ES-I3 (cell line): ENCODE measurements around the gene ZC3H18.
"Not testable (repeated sequence)": the region's sequence is repeated elsewhere in the genome, so short reads cannot be mapped to it uniquely, and the experiment has no call there.

Source experiments
- H3K36me3 ChIP-seq: 2 replicates; pipeline ENCODE4 v1.6.1; 2013; ENCODE audit warnings: mild to moderate bottlenecking, low read length, control low read depth, moderate library complexity; ENCODE audit not compliant: insufficient read depth
- H3K4me1 ChIP-seq: 2 replicates; pipeline ENCODE4 v1.6.1; 2013; ENCODE audit warnings: mild to moderate bottlenecking, control low read depth, low read length; ENCODE audit not compliant: insufficient read depth
- H3K9ac ChIP-seq: 2 replicates; pipeline ENCODE4 v1.6.1; 2013; ENCODE audit warnings: low read depth, mild to moderate bottlenecking, low read length, moderate library complexity
- H3K9me3 ChIP-seq: 2 replicates; pipeline ENCODE4 v1.6.1; 2013; ENCODE audit warnings: mild to moderate bottlenecking, low read length, moderate library complexity; ENCODE audit not compliant: control insufficient read depth, insufficient read depth

ZC3H18 gene

DNA sequence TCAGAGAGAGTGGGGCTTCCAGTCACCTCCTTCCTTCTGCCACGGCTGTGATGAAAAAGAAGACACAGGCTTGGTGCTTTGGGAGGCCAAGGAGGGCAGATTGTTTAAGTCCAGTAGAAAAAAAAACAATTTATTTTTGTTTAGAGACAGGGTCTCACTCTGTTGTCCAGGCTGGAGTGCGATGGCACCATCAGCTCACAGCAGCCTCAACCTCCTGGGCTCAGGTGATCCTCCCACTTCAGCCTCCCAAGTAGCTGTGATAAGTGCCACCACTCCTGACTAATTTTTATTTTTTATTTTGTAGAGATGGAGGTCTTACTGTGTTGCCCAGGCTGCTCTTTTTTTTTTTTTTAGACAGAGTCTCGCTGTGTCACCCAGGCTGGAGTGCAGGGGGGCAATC, 95.4 kb downstream of the ZC3H18 start:
- Histone ChIP-seq H3K36me3 (no peaks in the 10 kb centered on the region), H3K9me3 (no peaks in the 10 kb centered on the region), H3K4me1 (no peaks in the 10 kb centered on the region), H3K9ac (no peak overlapping the region)

DNA sequence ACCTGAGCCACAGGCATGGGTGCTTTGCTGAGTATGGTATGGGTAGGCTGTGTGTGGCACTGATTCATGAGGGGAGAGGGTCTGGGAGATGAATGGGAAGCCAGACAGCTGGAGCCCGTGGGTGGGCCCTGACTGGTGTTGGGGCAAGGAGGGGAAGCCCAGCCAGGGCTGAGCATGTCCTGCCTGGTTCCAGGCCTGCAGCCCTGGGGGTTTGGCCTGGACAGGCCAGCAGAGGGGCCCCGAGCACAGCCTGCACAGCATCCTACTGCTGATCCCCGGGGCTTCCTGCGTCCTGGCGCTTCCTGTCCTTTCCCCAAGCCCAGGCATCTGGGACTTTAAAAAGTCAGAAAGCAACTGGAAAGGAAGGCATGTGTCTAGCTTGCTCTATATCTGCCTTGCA, 97.3 kb downstream of the ZC3H18 start:
- Histone ChIP-seq H3K9me3 (no peaks in the 10 kb centered on the region), H3K9ac (no peak overlapping the region), H3K4me1 (no peaks in the 10 kb centered on the region), H3K36me3 (no peaks in the 10 kb centered on the region)

DNA sequence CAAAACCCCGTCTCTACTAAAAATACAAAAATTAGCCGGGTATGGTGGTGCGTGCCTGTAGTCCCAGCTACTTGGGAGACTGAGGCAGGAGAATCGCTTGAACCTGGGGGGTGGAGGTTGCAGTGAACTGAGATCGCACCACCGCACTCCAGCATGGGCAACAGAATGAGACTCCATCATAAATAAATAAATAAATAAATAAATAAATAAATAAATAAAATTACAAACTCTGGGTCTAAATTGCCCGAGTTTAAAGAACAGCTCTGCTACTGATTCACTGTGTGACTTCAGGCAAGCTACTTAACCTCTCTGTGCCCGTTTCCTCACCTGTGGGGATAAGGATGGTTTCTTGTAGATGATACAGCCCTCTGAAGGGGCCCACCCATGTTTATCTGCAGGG, 99.3 kb downstream of the ZC3H18 start:
- not testable (repeated sequence) for H3K36me3 ChIP-seq, H3K9me3 ChIP-seq, H3K9ac ChIP-seq, H3K4me1 ChIP-seq

DNA sequence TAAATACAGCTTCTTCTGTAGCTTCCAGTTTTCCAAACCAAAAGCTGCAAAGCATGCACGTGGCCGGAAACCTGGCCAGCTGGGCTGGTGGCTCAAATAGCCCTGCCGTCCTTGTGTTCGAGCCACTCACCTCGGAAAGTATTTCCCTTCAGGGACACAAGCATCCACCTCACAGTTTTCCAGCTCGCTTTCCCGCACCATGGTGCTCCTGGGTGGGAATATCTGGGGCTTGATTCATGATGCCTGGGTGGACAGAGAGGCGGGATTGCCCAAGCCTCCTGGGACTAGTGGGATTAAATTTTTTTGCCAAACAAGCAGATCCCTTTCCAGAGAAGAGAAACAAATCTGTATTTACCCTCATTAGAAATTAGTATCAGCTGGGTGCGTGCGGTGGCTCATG, 99.8 kb downstream of the ZC3H18 start:
- no peaks in the 10 kb centered on the region; the same call in 1 of the 2 replicates for H3K4me1 ChIP-seq
- no peak overlapping the region for H3K9ac ChIP-seq
- no peaks in the 10 kb centered on the region for H3K36me3 ChIP-seq
- no peaks in the 10 kb centered on the region for H3K9me3 ChIP-seq

DNA sequence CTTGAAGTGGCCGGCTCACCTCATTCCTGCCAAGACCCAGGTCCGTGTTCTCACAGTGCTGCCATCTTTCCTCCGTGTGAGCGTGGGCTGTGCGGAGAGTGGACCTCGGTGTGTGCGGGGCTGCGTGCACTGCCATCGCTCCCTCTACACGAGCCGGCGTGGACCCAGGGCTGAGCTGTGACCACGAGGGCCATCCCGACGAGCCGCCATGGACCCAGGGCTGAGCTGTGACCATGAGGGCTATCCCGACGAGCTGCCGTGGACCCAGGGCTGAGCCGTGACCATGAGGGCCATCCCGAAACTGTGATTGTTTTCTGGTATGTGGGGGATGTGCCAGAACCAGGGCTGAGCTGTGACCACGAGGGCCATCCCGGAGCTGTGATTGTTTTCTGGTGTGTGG, 101.6 kb downstream of the ZC3H18 start:
- no peaks in the 10 kb centered on the region; the same call in 1 of the 2 replicates for H3K4me1 ChIP-seq
- H3K9me3 ChIP-seq: no peaks in the 10 kb centered on the region
- H3K9ac ChIP-seq: no peak overlapping the region
- H3K36me3 ChIP-seq: no peaks in the 10 kb centered on the region

DNA sequence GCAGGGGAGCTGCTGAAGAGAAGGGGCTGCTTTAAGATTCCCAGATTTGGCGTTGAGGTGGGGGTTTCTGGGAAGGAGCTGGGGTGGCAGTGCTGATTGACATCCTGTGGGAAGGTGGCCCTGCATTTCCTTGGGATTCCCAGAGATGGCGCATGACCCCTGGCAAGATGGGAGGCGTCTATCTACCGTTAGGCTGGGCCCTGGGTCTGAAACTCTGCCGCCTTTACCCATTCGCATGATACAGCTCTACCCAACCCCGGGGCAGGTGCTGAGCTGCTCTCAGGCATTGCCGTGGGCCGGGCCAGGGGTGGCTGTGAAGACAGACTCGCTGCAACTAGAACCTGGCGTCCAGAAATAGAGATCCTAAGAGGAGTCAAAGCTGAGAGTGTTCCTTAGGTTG, 102.6 kb downstream of the ZC3H18 start:
- H3K4me1 ChIP-seq: no peaks in the 10 kb centered on the region; the same call in 1 of the 2 replicates
- no peak overlapping the region for H3K9ac ChIP-seq
- H3K36me3 ChIP-seq: no peaks in the 10 kb centered on the region
- H3K9me3 ChIP-seq: no peaks in the 10 kb centered on the region

DNA sequence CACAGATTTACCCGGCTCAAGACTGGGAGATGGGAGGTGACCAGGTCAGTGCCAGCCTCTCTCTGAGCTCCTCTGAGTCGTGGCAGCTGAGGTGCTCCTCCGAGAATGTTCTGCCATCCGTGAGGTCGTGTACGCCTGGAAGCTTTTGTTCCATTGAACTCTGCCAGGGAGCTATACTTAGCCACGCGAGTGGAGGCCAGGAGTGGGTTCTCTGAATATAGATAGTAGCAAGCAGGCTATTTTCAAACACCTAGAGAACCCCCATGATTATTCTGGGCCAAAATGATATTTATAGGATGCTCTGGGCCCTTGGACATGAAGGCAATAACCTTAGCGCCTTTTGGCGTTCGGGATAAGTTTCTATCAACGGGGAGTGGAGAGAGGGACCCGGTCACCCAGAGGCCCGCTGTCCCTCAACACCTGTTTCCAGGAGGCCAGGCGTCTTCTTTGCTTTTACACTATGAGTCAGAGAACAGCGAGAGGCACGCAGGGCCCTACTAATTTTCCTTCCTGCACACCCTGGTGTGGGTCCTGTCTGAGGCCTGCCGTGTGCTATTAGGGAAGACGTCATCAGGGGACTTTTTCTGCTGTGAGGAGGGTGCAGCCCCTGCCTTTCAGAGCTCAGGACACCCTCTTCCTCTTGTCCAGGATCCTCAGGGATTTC, 103.6 kb downstream of the ZC3H18 start:
- Histone ChIP-seq H3K9ac (no peak overlapping the region), H3K4me1 (no peaks in the 10 kb centered on the region; the same call in 1 of the 2 replicates), H3K9me3 (no peaks in the 10 kb centered on the region), H3K36me3 (no peaks in the 10 kb centered on the region)

DNA sequence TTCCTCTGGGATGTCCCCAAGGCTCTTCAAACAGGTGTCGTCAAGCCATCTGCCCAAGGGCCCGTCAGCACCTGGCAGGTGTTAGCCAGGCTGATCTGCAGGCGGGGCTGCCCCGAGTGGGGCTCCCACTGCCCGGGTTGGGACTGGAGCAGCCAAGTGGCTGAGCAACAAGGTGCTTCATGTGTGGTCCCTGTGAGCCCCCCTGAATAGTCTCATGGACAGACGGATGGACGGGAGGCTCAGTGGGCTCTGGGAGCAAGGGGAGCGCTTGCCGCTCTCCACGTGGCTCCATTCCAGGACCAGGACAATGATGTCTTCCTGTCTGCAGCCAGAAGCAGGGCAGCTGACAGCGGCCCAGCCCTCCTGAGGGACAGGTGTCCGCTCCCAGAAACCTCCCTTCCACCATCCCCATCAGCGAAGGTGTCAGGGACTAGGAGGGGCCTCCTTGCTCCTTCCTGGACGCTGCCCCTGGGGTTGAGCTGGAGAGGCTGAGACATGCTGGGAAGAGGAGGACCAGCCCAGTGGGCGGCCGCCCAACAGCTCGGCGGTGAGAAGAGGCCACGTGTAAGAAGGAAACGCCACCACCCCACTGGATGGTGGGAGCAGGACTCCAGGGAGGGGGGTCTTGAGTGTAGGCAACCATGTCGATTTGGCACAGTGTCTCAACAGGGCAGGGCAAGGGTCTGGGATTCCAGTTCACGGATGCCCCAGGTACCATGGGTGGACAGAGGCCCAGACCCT, 106.5 kb downstream of the ZC3H18 start:
- H3K9me3 ChIP-seq: no peaks in the 10 kb centered on the region
- H3K36me3 ChIP-seq: no peaks in the 10 kb centered on the region
- no peak overlapping the region for H3K9ac ChIP-seq
- no peaks in the 10 kb centered on the region; the same call in 1 of the 2 replicates for H3K4me1 ChIP-seq

DNA sequence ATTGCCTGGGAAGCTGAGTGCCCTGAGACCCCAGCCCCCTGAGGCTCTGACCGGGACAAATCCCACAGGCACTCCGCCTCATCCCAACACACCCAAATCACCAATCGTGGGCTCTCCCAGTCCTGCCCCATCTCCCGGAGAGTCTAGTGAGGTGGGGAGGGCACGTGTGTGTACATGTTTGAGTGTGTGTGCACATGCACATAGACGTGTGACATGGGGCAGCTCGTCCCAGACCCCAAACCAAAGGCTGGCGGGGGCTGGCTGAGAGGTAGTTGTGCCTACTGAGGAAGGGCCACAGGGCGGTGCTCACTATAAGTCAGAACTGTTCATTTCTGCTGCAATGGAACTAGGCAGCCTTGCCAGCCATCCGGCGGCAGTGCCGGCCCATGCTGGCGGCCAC, 107.5 kb downstream of the ZC3H18 start:
- Histone ChIP-seq H3K4me1 (no peaks in the 10 kb centered on the region; the same call in 1 of the 2 replicates), H3K36me3 (no peaks in the 10 kb centered on the region), H3K9me3 (no peaks in the 10 kb centered on the region), H3K9ac (no peak overlapping the region)

DNA sequence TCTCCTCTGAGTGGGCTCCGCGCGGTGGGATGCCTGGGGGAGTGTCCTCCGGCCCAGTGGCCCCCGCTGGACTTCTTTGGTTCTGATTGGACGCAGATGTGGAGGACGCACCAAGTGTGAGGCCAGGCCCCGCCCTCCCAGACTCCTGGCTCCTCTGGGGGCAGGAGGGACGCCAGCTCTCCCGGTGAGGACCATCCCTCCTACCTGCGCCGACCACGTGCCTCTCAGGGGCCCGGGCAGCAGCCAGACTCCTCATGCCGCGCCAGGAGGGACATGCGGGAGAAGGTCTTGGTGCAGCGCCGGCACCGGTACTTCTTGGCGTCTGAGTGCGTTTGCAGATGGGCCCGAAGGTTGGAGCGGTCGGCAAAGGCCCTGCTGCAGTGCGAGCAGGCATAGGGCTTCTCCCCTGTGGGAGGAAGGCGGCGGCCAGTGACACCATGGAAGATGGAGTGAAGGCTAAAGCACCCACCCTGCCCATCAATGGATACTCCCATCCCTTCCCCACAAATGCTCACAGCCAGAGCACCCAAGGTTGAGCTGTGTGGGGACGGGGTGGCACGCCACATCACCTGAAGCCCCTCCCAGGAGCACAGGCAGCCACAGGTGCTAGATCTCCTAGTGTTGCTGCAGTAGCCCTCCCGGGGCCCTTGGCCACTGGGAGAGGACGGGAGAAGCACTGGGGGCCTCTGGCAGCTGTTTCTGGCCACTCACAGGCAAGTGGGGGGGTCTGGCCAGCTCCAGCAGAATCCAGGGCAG, 108.2 kb downstream of the ZC3H18 start:
- Histone ChIP-seq H3K9me3 (no peaks in the 10 kb centered on the region), H3K4me1 (no peaks in the 10 kb centered on the region), H3K9ac (no peak overlapping the region), H3K36me3 (no peaks in the 10 kb centered on the region)

DNA sequence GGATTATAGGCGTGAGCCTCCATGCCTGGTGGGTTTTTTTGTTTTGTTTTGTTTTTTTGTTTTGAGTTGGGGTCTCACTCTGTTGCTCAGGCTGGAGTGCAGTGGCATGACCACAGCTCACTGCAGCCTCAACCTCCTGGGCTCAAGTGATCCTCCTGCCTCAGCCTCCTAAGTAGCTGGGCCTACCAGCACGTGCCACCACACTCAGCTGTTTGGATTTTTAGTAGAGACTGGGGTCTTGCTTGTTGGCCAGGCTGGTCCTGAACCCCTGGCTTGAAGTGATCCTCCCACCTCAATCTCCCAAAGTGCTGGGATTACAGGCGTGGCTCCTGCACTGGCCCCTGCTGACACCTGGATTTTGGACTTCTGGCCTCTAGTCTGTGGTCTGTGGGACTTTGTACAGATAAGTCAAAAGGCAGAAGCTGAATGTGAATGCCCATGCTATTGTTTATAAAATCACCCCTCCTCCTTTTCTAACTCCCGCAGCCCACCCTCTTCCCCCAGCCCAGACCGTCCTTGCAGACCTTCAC, 110.4 kb downstream of the ZC3H18 start:
- no peaks in the 10 kb centered on the region for H3K36me3 ChIP-seq
- no peak overlapping the region for H3K9ac ChIP-seq

DNA sequence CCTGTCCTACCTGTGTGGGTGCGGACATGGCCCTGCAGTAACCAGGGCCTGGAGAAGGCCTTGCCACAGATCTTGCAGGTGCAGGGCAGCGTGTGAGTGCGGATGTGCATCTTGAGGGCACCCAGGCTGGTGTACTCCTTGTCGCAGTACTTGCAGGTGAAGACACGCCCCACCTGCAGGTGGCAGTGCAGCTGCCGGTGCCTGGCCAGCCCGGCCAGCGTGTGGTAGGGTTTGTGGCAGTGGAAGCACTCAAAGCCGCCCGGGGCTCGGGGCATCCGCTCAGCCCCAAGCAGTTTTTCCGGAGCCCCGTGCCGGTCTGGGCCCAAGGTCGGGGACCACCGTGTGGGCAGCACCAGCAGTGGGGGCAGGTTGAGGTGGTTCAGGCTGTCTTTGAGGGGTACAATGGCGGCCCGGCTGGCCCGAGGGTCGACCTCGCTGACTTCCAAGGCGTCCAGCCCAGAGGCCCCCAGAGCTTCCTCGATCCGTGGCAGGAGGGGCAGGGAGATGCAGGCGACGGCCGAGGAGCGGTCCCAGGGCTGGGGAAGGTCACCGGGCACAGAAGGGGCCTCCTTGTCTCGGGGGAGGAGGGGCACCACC, 111.0 kb downstream of the ZC3H18 start:
- Histone ChIP-seq H3K9me3 (no peaks in the 10 kb centered on the region), H3K36me3 (no peaks in the 10 kb centered on the region), H3K4me1 (no peaks in the 10 kb centered on the region), H3K9ac (no peak overlapping the region)

More for the DNA sequence above, 110.4 kb downstream of the ZC3H18 start:
- H3K4me1 ChIP-seq: no peaks in the 10 kb centered on the region
- H3K9me3 ChIP-seq: no peaks in the 10 kb centered on the region
